GM03348 (cell line): Measurements from ENCODE around the gene IRAK1.

Experiments
- DNase-seq: peaks from one replicate; pipeline ENCODE4 v3.0.0; 2012; ENCODE audit warnings: low spot score

The IRAK1 gene

GRCh38 chrX:154040863-154041262 lies 21.2 kb upstream of the IRAK1 start:
- DNase-seq, result no peak

DNA sequence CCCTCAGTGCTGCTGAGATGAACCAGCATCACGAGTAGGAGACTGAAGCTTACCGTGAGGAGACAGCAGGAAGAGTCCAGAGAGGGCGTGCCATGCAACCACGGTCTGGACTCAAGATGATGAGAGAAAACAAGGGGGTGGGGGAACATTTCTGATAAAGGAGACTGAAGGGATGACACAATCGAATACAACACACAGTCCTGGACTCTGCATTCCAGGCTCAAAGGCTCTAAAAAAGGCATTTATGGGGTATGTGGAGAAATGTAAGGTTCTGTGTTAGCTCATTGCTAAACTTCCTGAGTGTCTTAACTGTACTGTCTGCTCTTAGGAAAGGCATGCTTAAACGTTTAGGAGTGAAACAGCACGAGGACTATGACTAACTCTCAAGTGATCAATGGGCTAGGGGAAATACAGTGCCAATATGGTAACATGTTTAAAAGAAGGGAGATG lies 20.6 kb upstream of the IRAK1 start:
- DNase-seq, result peak; percentile 73

GRCh38 chrX:154039577-154039976 lies 19.9 kb upstream of the IRAK1 start:
- DNase-seq, result no peak

- no peak for DNase-seq
Observed at GRCh38 chrX:154038656-154039055, 19.0 kb upstream of the IRAK1 start.

GRCh38 chrX:154037754-154038153 lies 18.1 kb upstream of the IRAK1 start:
- no peak for DNase-seq

DNA sequence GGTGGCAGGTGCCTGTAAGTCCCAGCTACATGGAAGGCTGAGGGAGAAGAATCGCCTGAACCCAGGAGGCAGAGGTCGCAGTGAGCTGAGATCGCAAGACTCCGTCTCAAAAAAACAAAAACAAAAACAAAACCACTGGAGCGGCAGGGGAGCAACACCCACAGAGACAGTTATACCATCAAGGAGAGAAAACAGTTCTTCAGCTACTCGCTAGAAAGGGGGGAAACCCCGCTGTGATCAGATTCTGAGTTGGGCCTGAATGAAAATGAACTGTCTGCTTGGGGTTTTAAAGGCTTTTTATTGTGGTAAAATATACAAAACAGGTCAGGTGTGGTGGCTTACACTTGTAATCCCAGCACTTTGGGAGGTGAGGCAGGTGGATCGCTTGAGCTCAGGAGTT lies 16.8 kb upstream of the IRAK1 start:
- no peak for DNase-seq

DNA sequence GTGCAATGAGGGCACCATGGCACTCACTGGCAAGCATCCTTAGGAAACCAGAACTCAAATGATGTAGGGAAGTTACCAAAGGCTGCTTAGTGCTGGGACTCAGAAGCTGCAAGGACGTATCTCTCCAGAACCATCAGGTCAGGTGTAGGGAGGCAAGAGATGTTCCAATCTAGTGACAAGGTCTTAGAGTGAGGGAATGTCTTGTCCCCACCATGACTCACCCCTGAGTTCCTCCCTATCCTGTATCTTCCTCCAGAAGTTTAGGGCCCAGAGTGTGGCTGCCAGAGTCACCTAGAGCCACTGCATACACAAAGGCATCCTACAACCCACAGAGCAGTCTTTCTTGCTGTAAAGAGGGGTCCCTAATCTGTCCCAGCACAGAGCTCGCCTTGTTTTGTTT lies 14.1 kb upstream of the IRAK1 start:
- DNase-seq, result no peak

DNA sequence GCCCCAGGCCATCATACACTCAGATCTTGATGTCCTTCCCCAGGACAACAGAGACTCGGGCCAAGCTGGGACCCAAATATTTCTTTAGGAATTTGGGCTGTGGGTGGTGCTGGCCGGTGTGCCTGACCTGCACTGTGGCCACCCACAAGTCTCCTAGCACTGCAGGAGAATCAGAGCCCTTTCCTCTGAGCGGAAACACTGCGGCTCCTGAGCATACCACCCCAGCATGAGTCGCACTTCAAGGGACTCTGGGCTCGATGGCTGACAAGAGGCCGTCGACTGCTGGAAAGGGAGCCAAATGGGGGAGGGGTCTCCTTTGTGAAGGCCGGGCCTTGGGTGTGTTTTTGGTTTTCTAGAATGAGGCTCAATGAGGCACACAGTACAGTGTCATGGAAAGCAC lies 13.0 kb upstream of the IRAK1 start:
- DNase-seq, result no peak

GRCh38 chrX:154032160-154032559 lies 12.5 kb upstream of the IRAK1 start:
- no peak for DNase-seq

DNA sequence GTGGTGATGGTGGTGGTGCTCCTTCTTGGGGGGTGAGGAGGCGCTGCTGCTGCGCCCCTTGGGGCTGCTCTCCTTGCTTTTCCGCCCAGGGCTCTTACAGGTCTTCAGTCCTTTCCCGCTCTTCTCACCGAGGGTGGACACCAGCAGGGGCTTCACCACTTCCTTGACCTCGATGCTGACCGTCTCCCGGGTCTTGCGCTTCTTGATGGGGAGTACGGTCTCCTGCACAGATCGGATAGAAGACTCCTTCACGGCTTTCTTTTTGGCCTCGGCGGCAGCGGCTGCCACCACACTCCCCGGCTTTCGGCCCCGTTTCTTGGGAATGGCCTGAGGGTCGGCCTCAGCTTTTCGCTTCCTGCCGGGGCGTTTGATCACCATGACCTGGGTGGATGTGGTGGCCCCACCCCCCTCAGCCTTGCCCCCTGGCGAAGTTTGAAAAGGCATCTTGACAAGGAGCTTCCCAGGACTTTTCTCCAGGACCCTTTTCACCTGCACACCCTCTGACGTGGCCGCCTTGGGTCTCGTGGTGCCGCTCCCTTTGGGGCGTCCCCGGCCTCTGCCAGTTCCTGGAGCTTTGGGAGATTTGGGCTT lies 11.1 kb upstream of the IRAK1 start:
- no peak for DNase-seq

DNA sequence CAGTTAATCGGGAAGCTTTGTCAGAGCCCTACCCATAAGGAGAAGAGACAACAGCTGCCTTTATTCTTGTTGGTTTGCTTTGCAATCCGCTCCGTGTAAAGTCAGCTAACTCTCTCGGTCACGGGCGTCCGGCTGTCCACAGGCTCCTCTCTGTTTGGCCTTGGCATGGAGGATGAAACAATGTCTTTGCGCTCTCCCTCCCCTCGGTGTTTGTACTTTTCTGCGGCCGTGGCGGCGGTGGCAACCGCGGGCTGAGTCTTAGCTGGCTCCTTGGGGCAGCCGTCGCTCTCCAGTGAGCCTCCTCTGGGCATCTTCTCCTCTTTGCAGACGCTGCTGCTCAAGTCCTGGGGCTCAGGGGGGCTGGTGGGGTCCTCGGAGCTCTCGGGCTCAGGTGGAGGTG lies 10.6 kb upstream of the IRAK1 start:
- no peak for DNase-seq

GRCh38 chrX:154029439-154029838 lies 9.7 kb upstream of the IRAK1 start:
- DNase-seq, result no peak

DNA sequence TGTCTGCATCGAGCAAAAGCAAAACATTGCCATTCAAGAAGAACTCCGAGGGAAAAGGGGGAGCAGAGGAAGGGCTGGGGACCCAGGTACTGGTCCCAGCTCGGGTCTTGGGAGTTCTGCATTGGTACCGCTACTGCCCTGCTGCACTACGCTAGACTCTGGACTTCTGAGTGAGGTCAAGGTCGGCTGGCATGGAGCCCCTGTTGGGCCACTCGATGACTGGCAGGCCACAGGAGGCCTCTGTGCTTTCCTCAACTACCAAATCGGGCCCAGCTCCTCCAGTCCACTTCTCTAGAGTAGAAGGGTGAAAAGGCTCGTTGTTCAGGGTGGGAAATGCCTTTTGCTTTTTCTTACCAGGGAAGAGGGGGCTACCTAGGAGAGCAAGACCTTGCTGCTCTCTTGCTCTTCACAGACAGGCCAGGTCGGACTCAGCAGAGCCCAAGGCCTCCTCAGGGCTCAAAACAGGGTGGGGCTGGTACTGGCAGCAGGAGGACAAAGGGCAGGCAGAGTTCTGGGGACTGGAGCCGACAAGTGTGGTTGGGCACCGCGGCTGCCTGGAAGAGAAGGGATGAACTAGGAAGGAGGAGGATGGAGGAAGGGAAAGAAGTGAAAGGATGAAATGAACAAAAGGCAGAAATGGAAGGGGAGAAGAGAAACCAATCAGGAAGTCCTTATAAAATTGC lies 8.9 kb upstream of the IRAK1 start:
- DNase-seq, result no peak

GRCh38 chrX:154027986-154028385 lies 8.3 kb upstream of the IRAK1 start:
- no peak for DNase-seq

DNA sequence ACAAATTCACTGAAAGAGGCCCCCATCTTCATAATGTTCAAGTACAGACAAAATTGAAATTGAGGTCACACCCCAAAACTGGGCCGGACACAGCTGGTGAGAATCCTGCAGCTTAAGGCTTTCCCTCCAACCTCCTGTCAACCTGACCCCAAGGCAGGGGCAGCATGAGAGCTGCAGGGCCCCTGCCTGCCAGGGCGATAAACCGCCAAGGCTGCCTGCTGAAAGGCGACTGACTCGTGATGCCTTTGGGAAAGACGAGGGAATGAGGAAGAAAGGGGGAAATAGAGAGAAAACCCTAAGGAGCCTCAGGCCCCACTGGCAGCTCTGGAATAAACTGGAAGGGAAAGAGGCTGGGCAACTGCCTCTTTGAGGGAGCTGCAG lies 7.3 kb upstream of the IRAK1 start:
- no peak for DNase-seq

- peak; percentile 57 for DNase-seq
Observed at GRCh38 chrX:154026136-154027021, 6.7 kb upstream of the IRAK1 start.

DNA sequence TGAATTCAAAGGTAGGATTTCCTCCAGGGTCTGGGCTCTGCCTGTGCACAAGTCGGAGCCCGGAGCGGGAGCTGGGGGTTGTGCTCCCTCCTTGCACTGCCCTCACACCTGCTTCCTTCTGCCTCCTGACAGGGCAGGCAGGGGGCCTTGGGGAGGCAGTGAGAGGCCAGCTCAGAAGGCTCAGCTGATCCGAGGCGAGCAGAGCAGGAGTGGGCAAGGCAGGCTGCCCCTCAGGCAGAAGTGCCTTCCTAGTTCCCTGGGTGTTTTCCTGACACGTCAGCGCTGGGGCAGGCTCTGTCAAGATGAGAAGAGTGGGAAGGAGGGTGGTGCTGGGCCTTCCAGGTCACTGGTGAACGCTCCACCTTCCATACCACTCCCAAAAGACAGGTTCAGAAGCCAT lies 5.5 kb upstream of the IRAK1 start:
- no peak for DNase-seq

- DNase-seq, result no peak
Observed at GRCh38 chrX:154024271-154024670, 4.6 kb upstream of the IRAK1 start.

GRCh38 chrX:154023276-154024000 lies 3.7 kb upstream of the IRAK1 start:
- no peak for DNase-seq

- DNase-seq, result no peak
Observed at GRCh38 chrX:154022108-154022507, 2.4 kb upstream of the IRAK1 start.

- peak; percentile 55 for DNase-seq
Observed at GRCh38 chrX:154021131-154021611, 1.5 kb upstream of the IRAK1 start.

GRCh38 chrX:154020536-154021115 lies 924 bp upstream of the IRAK1 start:
- no peak for DNase-seq
